ENCODE data around the gene POU2F3.

DNA sequence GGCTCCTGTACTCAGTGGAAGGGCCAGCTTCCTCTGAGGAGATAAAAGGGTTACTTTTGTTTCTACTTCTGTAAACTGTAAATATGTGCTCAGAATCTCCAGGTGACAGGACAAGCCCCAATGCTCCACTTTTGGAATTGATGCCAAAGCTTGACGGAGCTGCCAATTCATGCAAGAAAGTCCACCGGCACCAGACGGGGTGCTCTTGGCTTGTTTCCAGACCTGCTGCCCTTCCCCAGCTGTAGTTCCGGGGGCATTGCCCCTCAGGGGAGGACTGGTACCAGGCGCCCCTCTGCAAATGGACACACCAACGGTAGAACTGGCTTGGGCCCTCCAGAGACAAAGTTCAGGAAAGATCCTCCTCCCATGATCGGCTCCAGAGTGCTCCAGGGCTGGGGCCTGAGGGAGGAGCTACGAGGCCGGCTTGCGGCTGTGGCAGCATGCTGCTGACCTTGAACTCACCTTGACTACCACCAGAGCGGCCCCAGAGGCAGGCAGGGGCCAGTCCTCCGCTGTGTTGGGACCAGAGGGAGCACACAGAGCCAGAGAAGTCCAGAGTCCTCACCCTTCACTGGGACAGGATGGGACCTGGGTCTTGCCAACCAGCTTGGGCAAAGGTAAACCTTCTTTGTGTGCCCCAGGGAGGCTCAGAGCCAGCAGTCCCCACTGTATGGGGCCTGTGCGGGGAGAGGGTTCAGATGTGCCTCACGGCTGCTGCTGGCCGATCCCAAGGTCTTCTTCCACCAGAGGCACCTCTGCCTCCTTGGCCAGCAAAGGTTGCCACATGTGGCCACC, 46.9 kb upstream of the POU2F3 start:
- no peak for TF ChIP-seq POLR2A (IDR thresholded peaks at IDR 0.05)
- TF ChIP-seq, protein P1, sequence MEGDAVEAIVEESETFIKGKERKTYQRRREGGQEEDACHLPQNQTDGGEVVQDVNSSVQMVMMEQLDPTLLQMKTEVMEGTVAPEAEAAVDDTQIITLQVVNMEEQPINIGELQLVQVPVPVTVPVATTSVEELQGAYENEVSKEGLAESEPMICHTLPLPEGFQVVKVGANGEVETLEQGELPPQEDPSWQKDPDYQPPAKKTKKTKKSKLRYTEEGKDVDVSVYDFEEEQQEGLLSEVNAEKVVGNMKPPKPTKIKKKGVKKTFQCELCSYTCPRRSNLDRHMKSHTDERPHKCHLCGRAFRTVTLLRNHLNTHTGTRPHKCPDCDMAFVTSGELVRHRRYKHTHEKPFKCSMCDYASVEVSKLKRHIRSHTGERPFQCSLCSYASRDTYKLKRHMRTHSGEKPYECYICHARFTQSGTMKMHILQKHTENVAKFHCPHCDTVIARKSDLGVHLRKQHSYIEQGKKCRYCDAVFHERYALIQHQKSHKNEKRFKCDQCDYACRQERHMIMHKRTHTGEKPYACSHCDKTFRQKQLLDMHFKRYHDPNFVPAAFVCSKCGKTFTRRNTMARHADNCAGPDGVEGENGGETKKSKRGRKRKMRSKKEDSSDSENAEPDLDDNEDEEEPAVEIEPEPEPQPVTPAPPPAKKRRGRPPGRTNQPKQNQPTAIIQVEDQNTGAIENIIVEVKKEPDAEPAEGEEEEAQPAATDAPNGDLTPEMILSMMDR (IDR thresholded peaks at IDR 0.05) = no peak

All from body of pancreas (tissue), 4 donors.